Measurements from ENCODE around the gene GART.
A peak's percentile ranks its signal among the peaks of the same experiment; 100 is the strongest.
"Not testable (repeated sequence)": the region's sequence is repeated elsewhere in the genome, so short reads cannot be mapped to it uniquely, and the experiment has no call there.

GART gene

DNA sequence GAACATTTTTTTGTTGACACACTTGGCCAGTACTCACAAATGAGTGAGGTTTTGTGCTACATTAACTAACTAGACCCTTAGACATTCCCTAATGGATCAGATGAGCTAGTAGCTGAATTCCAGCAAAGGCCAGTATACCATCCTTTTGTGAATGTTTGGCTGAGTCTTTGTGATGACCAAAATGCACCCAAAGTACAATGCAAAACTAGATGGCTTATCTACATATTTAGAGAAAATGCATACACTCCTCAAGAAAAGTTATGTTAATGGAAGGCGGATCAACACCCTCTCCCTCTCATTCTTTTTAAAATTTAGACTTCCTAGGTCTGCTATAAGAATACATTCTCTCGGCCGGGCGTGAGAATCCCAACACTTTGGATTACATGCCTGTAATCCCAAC lies 30.3 kb downstream of the GART start:
- no peak for DNase-seq

DNA sequence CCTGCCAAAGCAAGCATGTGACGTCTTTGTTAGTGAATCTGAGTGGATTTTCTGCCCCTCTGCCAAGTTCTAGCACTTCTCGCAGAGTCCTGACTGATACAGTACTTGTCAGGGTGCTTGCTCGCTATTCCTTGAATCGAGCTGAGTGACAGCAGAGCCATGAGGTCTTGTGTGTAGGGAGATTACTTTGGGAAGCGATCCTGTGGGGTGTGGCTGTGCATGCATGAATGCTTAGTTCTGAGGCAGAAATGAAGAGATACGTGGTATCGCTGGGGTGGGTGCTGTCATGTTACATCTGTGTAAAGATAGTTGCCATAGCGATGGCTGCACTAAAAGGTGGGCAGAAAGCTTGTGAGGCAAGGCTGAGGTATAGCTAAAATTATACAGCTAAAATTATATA lies 31.1 kb downstream of the GART start:
- DNase-seq = no peak

DNA sequence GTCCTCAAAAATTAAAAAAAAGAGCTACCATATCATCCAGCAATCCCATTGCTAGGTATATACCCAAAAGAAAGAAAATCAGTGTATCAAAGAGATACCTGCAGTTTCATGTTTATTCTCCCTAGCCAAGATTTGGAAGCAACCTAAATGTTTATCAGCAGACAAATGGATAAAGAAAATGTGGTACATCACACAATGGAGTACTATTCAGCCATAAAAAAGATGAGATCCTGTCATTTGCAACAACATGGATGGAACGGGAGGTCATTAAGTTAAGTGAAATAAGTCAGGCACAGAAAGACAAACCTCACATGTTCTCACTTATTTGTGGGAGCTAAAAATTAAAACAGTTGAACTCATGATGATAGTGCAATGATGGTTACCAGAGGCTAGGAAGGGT lies 34.9 kb downstream of the GART start:
- not testable (repeated sequence) for DNase-seq

DNA sequence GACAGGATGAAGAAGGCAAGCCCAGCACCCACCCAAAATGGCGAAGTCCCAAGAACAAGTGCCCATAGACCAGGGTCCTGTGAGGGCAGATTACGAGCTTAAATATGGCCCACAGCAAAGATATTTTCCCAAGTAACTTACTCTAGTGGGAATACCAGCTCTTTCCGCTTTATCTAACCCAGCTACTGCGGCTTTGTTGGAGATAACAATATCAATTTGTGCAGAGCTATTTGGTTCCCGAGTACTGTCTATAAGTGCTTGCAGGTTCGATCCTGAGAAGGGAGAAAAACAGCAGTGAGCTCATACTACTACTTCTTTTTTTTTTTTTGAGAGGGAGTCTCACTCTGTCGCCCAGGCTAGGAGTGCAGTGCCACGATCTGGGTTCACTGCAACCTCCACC lies 36.1 kb downstream of the GART start:
- DNase-seq = no peak

DNA sequence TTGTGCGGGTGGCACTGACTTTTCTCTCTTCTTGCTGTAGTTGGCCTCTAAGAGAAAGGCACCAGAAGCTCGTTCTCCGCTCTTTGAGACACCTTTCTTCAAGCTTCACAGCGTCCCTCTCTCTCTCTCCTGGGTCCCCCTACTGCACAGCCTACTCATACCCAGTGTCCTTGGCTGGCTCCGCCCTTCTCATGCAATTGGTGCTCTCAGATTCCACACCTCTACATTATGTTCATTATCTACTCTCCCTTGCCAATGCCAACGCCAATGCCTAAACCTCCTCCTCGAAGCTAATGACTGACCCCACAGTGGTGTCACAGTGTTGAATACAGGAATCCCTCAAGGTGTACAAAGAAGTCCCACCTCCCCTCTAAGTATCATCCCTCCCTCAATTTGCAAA lies 45.6 kb downstream of the GART start:
- DNase-seq = no peak

DNA sequence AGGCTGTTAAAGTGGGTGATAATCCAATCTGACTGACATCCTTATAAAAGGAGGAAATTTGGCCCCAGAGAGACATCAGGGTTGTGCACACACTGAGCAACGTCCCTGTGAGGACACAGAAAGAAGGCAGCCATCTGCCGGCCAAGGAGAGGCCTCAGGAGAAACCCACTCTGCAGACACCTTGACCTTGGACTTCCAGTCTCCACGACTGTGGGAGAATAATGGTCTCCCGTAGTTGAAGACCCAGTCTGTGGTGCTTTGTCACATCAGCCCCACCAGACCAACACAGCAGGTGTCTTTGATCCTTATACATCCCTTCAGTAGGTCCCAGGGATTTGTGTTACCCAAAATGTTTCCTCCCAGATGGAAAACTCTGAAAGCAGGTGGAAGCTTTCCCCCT lies 46.2 kb downstream of the GART start:
- no peak for DNase-seq

DNA sequence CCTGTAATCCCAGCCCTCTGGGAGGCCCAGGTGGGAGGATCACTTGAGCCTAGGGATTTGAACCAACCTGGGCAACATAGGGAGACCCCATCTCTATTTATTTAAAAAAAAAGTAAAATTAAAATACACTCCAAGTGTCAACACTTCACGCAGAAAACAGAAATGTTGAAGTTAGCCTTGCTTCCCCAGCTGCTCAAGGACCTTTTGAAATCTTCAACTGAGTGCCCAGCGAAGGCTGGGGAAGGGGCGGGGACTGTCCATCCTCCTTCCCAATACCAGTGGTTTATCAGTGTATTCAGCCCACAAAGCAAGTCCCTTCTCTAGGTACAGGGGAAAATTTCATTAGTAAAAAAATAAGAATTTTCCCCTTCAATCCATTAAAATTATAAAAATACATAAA lies 48.2 kb downstream of the GART start:
- no peak for DNase-seq

DNA sequence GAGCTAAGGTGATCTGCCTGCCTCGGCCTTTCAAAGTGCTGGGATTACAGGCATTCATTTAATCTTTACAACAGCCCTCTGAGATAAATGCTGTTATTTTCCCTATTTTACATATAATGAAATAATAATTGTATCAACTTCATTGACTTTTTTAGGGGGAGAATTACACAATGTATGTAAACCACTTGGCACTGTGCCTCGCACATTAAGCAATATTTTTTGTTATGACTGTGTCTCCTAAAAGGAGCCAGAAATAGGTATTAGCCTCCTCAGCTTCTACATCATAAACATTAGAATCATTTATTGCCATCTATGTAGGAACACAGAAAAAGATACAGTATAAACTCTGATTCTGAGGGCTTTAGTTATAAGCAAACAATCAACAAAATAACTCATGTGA lies 49.3 kb downstream of the GART start:
- DNase-seq = no peak

DNA sequence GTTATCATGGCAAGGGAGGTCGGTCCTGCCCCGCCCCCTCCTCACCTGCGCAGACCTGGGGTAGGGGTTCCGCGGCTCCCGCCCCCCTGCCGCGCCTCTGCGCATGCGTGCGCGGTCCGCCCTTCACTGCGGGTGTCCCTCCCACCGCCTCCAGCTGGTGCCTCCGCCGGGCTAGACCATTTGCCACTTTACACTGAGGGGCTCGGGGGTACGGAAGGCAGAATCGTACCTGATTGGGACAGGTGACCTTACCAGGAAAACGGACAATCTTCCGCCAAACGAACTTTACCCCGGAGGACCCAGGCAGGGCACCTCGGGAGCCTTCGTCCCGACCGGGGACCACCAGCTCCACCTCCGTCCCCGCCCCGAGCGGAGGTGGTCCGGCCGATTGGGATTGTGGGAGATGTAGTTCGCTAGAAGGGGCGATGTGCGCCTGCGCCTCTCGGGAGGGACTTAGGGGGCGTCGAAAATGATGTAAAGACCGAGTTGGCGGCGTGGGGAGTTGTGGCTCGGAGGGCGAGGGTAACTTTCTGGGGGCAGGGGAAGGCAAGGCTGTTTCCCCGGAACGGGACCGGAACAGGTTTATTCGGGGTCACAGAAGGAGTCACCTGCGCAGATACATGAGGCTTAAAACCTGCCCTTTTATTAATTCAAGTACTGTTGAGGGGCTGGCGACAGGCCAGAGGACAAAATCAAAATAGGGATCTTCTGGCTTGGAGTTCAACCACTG lies 50.4 kb downstream of the GART start, which contains the start of gene DNAJC28:
TSS of gene DNAJC28 (minus strand) at position 344 of the 730 bp plus-strand sequence. CDS start 2,323 bp downstream, outside the sequence.
- DNase-seq = peak; percentile 93 to 95

DNA sequence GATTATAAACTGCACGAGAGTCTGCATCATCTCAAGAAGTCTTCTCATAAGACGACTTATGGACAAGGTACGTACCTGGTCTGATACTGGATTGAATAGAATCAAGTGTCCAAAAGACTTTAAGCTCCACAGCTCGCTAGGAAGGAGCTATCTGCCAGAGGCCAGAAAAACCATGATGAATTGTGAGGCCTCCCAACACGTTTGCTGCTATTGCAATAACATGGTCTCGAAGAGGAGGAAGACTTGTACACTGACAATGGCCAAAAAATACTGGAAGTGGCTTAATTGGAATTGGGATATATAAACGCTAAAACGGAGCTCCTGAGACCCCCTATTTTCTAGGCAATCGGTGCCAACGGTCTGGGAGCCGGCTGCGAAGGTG lies 50.9 kb downstream of the GART start:
- DNase-seq = no peak

DNA sequence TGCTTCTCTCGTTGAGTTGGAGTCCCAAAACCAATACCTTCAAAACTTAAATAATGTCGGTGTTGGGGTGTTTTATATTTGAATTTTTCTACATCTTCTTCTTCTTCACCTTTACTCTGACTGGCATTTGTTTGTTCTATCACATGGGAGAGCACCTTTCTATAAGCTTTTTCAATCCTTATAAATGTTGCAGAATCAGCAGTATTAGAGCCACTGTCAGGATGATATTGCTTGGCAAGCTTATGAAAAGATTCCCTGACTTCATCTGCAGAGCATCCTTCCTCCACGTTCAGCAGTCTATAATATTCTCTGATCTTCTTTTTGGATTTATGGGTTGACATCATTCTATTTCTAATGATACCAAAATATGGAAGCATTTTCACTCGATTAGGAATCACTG lies 53.0 kb downstream of the GART start:
- no peak for DNase-seq

DNA sequence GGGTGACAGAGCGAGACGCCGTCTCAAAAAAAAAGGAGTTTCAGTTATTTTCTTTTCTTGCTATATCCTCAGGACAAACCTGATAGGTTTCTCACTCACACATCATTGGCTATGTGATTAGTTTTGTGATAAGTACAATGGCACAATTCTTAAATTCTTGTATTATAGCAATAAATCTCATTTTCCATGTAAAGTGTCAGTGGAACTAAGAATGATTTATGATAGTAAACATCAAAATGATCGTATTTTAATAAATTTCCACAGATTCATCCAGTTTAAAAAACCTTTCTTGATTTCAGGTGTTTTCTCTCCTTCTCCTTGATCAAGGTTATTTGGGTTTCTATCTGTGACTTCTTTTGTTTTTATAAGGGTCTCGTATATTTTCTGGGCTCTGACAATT lies 53.9 kb downstream of the GART start:
- no peak for DNase-seq

DNA sequence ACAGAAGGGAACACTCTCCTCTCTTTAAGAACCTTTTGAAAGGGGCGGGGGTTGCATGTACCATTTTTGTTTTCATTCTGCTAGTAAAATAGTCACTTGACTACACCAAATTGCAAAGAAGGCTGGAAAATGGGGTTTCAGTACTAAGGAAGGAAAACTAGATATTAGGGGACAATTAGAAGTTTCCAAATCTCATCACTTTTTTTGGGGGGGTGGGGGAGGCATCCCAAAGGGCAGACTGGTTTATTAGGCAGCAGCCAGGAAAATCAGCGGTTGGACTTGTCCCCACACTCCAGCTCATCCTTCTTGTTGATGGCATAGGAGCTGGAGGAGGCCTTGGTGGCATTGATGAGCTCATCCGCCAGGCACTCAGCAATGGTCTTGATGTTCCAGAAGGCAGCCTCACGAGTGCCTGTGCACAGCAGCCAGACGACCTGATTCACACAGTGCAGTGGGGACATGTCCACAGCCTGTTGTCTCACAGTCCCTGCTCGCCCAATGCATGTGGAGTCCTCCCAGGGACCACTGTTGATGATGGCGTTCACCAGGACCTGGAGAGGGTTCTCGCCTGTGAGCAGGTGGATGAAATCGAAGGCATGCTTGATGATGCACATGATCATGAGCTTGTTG lies 60.5 kb downstream of the GART start:
- DNase-seq = no peak

DNA sequence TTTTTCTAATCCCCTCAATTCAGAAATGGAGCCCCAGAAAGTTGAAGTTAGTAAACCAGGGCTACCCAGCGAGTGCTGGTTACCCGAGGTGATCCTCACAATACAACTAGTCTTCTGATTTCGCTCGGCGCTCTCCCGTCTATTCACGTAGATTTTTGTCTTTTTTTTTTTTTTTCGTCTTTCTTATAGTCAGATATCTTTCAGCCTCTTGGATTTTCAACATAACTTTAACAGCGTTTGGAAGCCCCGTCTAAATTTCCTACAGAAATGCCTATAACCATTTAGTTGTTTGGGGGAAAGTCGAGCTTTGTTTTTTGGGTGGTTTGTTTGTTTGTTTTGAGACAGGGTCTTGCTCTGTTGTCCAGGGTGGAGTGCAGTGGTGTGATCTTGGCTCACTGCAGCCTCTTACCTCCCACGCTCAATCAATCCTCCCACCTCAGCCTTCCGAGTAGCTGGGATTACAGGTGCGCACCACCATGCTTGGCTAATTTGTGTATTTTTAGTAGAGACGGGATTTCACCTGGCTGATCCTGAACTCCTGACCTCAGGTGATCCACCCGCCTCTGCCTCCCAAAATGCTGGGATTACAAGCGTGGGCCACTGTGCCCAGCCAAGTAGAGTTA lies 61.3 kb downstream of the GART start:
- DNase-seq = no peak

DNA sequence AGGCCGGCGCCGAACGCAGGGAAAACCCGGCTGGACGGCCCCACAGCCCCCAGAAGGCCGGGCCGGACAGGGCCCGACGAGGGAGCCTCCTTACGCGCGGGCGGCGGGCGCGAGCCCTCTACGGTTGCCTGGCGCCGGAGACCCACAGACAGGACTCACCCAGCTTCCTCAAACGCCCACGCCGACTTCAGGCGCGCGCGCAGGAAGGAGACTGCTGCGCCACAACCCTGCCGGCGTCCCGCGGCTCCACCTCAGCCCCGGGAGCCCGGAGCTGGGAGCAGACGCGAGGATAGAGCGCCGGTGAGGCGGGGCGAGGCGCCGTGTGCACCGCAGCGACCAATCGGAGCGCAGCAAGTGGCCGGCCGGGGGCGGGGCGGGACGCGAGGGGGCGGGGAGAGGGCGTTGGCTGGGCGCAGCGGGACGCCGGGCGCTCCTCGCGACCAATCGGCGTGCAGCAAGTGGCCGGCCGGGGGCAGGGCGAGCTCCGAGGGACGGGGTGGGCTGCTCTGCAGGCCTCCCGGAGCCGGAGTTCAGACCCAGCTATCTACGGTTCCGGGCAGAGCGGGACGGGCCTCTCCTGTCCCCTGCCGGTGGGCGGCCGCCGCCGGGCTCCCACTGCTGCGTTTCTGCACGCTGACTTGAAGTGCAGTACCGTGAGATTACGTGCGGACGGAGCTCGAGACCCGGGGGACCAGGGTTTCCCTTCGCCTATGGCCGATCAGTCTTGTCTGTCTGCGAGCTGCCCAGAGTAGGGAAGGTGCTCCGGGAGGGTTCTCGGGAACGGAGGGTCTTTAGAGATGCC lies 62.0 kb downstream of the GART start, which contains the start of gene TMEM50B:
TSS of gene TMEM50B (minus strand) at position 296 of the 802 bp plus-strand sequence. CDS start 11,089 bp downstream, outside the sequence.
- peak; percentile 98 to 99 for DNase-seq

DNA sequence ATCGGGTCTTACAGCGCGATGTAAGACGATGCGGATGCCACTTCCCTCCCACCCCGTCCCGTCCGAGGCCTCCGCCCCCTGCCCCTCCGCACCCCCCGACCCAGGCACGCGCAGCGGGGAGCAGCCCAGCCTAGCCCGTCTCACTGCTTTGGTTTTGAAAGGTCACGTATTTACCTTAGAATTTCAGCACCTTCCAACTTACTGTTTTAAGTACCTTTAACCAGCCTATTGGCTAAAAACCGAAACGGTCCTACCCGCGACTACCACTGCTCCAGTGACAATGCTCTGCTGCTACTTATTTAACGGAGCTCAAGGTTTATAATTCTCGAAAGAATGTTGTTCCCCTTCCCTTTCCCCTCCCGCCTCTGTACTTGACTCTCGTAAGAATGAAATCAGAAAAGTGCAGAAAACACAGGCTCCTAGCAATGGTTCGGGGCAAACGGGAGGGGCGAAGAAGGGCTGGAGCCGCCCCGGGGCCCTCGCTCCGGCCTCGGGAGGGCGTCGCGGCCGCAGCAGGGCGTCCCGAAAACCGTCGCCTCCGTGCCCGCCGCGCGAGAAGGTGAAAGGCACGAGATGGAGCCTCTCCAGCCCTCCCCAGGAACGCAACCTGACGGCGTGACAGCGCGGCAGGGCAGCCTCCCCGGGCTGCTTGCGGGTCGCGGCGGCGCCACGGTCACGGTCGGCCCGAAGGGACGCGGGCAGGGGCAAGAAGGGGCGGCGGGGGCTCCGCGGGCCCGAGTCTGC lies 62.8 kb downstream of the GART start:
- peak; percentile 40 to 62 for DNase-seq

DNA sequence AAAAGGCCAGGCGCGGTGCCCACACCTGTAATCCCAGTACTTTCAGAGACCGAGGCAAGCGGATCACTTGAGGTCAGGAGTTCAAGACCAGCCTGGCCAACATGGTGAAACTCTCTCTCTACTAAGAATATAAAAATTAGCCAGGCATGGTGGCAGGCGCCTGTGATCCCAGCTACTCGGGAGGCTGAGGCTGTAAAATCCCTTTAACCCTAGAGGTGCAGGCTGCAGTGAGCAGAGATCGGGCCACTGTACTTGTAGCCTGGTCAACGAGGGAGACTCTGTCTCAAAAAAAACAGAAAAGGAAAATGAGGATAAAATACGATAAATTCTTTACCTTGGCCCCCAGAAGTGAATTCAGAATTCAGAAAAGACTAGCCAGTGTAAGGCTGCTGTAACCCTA lies 63.7 kb downstream of the GART start:
- peak in 1 of 2 experiments; percentile 43 for DNase-seq

DNA sequence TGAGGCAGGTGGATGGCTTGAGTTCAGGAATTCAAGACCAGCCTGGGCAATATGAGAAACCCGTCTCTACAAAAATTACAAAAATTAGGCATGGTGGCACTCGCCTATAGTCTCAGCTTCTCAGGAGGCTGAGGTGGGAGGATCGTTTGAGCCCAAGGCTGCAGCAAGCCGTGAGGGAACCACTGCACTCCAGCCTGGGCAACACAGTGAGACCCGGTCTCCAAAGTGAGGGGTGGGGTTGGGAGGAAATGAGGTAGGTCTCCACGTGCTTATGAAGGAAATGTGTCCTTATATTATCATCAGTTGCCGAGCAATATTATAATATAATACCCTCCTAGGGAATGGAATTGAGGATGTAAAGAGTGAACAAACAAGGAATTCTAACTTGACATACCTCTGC lies 64.9 kb downstream of the GART start:
- DNase-seq = no peak

DNA sequence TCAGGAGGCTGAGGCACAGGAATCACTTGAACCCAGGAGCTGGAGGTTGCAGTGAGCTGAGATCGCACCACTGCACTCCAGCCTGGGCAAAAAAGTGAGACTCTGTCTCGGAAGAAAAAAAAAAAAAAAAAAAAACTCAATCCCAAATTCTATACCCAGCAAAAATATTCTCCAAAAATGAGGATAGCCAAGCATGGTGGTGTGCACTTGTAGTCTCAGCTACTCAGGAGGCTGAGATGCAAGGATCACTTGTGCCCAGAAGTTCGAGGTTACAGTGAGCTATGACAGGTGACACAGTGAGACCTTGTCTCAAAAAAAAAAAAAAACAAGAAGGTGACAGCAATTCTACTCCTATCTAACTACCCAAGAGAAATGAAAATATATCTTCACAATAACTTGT lies 68.6 kb downstream of the GART start:
- no peak for DNase-seq

DNA sequence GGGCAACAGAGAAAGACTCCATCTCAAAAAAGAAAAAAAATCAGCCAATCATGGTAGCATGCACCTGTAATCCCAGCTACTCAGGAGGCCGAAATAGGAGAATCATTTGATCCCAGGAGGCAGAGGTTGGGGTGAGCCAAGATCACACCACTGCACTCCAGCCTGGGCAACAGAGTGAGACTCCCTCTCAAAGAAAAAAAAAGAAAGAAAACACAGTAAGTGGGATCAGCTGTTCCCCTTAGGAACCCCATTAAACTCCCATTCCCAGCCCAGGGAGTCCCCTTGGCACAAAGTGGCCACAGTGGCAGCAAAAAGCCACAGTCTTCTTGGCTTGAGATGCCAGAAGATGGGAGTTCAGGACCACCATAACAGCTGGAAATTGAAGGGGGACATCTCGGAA lies 71.2 kb downstream of the GART start:
- DNase-seq = no peak

DNA sequence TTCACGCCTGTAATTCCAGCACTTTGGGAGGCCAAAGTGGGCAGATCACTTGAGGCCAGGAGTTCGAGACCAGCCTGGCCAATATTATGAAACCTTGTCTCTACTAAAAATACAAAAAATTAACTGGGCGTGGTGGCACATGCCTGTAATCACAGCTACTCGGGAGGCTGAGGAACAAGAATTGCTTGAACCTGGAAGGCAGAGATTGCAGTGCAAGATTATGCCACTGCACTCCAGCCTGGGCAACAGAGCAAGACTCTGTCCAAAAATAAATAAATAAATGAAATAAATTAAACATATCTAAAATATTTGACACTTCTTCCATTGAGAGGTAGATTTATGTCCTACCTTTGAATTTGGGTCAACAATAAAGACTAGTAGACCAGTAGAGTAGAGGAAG lies 72.7 kb downstream of the GART start:
- not testable (repeated sequence) for DNase-seq

DNA sequence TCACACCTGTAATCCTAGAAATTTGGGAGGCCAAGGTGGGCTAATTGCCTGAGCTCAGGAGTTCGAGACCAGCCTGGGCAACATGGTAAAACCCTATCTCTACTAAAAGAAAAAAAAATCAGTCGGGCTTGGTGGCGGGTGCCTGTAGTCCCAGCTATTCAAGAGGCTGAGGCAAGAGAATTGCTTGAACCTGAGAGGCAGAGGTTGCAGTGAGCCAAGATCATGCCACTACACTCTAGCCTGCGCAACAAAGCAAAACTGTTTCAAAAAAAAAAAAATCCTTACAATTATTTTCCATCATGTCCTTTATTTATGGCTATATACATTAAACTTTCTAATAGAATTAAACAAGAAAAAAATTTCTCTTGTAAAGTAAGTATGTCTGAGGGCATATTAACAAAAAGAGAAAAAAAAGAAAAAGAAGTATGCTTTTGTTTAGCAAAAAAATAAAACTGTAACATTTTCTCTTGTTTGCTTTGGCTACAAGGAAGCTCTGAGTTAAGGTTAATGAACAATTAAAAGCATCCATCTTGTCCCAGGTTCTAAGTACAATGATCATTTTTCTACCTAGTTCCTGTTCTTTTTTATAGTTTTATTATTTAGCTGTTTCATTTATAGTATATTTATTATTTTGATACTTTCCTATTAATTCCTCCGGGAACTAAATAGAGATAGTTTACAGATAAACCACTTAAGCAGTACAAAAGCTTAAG lies 80.2 kb downstream of the GART start:
- DNase-seq = no peak
